Muscle of leg (tissue), 11 donors: Measurements from ENCODE around the gene BBS7. TPM values are rescaled to one million over a fixed set of nuclear protein-coding genes. Genes with fewer than 3 reads are reported as not detected.

ENCODE experiments used
- DNase-seq: peaks from one replicate; pipeline ENCODE4 v3.0.0; 2013
- H3K27ac ChIP-seq: one replicate; pipeline ENCODE4 v1.5.1; 2013; ENCODE audit warnings: mild to moderate bottlenecking, low read length, control low read depth
- H3K27me3 ChIP-seq: one replicate; pipeline ENCODE4 v1.6.1; 2013; ENCODE audit warnings: low read length; ENCODE audit not compliant: control insufficient read depth, insufficient read depth
- H3K36me3 ChIP-seq: one replicate; pipeline ENCODE4 v1.6.1; 2013; ENCODE audit warnings: low read length; ENCODE audit not compliant: control insufficient read depth, insufficient read depth
- H3K4me1 ChIP-seq: one replicate; pipeline ENCODE4 v1.6.1; 2013; ENCODE audit warnings: low read length; ENCODE audit not compliant: control insufficient read depth, insufficient read depth
- H3K4me3 ChIP-seq: one replicate; pipeline ENCODE4 v1.5.1; 2013; ENCODE audit warnings: low read length, control low read depth
- H3K9me3 ChIP-seq: replicated peaks from 2 replicates; pipeline ENCODE4 v1.6.1; 2013; ENCODE audit warnings: low read depth, low read length; ENCODE audit not compliant: control insufficient read depth
- WGBS: methylation state at CpG from one replicate; pipeline ENCODE4 v1.1.5; 2013; ENCODE audit warnings: missing lambda C conversion rate; ENCODE audit not compliant: insufficient coverage; 5-methylcytosine and 5-hydroxymethylcytosine counted together
- polyA plus RNA-seq, 8 donors: library from polyadenylated mRNA; unstranded; fragments of 120-200 nt; gene quantifications; one replicate each; pipeline versions ENCODE4 v1.2.1 to v1.2.3, GENCODE V29; 2013; ENCODE audit warnings: inconsistent platforms in 1 of 8, low replicate concordance in 1 of 8; ENCODE audit not compliant: insufficient read length in 8 of 8, insufficient read depth in 1 of 8
- total RNA-seq: library from RNA; stranded (reverse); fragments of 120-200 nt; gene quantifications from one replicate; pipeline ENCODE4 v1.2.4, GENCODE V29; 2013

Gene BBS7
- total and polyA plus RNA-seq, 9 donors = 10.0 to 18.1 (median 12.4) TPM

- H3K27me3 ChIP-seq = no peaks in the 10 kb centered on the region
- H3K9me3 ChIP-seq = peaks cover 2% of the 10 kb centered on the region
- H3K4me3 ChIP-seq = no peak overlapping the region
- DNase-seq = peak; percentile 55
- H3K36me3 ChIP-seq = no peaks in the 10 kb centered on the region
- H3K4me1 ChIP-seq = peaks cover 4% of the 10 kb centered on the region
- H3K27ac ChIP-seq = peak overlapping the region; percentile 78
- 27% methylated on average over 2 of the region's 2 CpGs for WGBS
Observed at GRCh38 chr4:121784975-121785374, 85.3 kb downstream of the BBS7 start.

- Histone ChIP-seq H3K4me3 (no peak overlapping the region), H3K27ac (no peak overlapping the region), H3K4me1 (peaks cover 8% of the 10 kb centered on the region), H3K9me3 (peaks cover 2% of the 10 kb centered on the region), H3K36me3 (no peaks in the 10 kb centered on the region), H3K27me3 (no peaks in the 10 kb centered on the region)
- no CpG with 5 or more reads among the region's 1 CpG for WGBS
- no peak for DNase-seq
Observed at GRCh38 chr4:121784401-121784800, 85.9 kb downstream of the BBS7 start.

- Histone ChIP-seq H3K27ac (no peak overlapping the region), H3K4me1 (peaks cover 8% of the 10 kb centered on the region), H3K4me3 (no peak overlapping the region), H3K27me3 (no peaks in the 10 kb centered on the region), H3K9me3 (peaks cover 2% of the 10 kb centered on the region), H3K36me3 (no peaks in the 10 kb centered on the region)
- no peak for DNase-seq
- no CpG with 5 or more reads among the region's 1 CpG for WGBS
Observed at GRCh38 chr4:121783210-121783609, 87.1 kb downstream of the BBS7 start.

DNA sequence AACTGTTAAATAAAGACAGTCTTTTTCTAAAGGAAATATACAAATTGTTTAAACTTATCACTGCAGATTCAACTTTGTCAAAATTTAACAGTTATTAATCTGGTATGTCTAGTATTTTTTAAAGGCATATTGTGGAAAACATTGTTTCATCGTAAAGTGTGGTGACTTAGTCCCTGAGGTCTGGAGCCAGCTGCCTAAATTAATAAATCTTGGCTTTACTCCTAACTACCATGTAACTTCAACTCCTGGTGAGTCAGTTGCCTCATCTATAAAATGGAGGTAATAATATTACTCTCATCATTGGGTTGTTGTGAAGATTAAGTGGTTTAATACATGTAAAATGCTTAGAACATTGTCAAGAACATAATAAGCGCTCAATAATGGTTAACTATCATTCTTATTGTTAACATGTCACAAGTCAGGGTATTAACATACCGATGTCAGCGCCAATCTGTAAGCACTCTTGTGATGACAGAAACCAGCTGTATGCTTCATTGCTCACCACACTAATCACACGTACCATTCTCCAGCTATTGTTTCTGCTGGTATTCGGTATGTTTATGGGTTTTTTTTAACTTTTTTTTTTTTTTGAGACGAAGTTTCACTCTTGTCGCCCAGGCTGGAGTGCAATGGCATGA, 91.2 kb downstream of the BBS7 start:
- WGBS = no CpG with 5 or more reads among the region's 8 CpGs
- peak; percentile 19 for DNase-seq
- H3K4me3 ChIP-seq = no peak overlapping the region
- H3K9me3 ChIP-seq = no peaks in the 10 kb centered on the region
- H3K27me3 ChIP-seq = no peaks in the 10 kb centered on the region
- H3K27ac ChIP-seq = no peak overlapping the region
- H3K4me1 ChIP-seq = peaks cover 4% of the 10 kb centered on the region
- no peaks in the 10 kb centered on the region for H3K36me3 ChIP-seq

GRCh38 chr4:121777625-121778024, 92.6 kb downstream of the BBS7 start:
- no peaks in the 10 kb centered on the region for H3K27me3 ChIP-seq
- DNase-seq = no peak
- H3K36me3 ChIP-seq = no peaks in the 10 kb centered on the region
- no peaks in the 10 kb centered on the region for H3K9me3 ChIP-seq
- no peak overlapping the region for H3K27ac ChIP-seq
- peaks cover 4% of the 10 kb centered on the region for H3K4me1 ChIP-seq
- WGBS = 11% methylated on average over 1 of the region's 3 CpGs
- H3K4me3 ChIP-seq = no peak overlapping the region

DNA sequence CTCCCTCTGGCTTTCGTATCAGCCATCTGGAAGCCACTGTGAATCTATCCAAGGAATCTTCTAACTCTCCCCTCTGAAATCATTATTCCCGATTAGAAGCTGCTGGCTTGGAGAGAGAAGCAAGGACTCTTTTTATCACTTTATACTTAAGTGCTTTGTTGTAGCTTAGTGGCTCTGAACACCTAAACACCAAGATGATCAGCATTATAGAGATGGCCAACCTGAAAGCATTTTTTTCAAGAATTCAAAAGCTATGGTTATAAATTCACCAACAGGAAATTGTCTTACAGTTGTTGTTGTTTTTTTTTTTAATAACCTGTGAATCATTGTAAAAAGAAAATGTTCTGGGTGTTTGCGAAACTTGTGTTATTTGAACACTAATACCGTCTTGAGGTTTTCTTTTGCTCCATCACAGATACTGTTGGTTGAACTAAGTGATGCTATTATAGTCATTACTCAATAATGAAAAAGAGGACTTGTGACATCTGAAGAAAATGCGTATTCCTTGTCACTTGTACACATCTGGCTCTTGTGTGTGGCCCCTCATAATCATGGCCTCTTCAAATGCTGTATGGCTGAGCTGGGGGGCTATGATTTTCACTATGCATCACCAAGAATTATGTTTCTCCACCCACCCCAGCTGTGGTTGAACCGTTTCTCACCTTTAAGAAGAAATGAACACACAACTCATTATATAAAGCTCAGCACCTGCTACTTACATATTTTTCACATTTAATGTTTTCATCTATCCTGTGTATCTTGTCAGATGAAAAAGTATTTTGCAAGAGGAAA, 93.5 kb downstream of the BBS7 start:
- Histone ChIP-seq H3K27me3 (peaks cover 3% of the 10 kb centered on the region), H3K27ac (no peak overlapping the region), H3K36me3 (no peaks in the 10 kb centered on the region), H3K9me3 (no peaks in the 10 kb centered on the region), H3K4me3 (no peak overlapping the region), H3K4me1 (peaks cover 4% of the 10 kb centered on the region)
- WGBS = no CpG with 5 or more reads among the region's 6 CpGs
- no peak for DNase-seq

Other genes starting within 250 kb of the BBS7 start
- gene ANXA5, start 173.5 kb downstream of the BBS7 start, total RNA-seq = 201 TPM
- 100 to 1,000 TPM; 271 to 498 (median 310) TPM for gene ANXA5, start 173.5 kb downstream of the BBS7 start, polyA plus RNA-seq
- gene SMIM43, start 105.3 kb downstream of the BBS7 start, total RNA-seq = 0.66 TPM
- 1 to 10 TPM; 1.4 to 2.7 (median 1.9) TPM for gene SMIM43, start 105.3 kb downstream of the BBS7 start, polyA plus RNA-seq
- 28.1 TPM for gene EXOSC9, start 69.2 kb downstream of the BBS7 start, total RNA-seq
- gene EXOSC9, start 69.2 kb downstream of the BBS7 start, polyA plus RNA-seq = 10 to 100 TPM; 25.2 to 33.1 (median 30.8) TPM
- 15.0 TPM for gene CCNA2, start 46.6 kb downstream of the BBS7 start, total RNA-seq
- 10 to 100 TPM; 18.4 to 32.7 (median 23.3) TPM for gene CCNA2, start 46.6 kb downstream of the BBS7 start, polyA plus RNA-seq
- 0.93 TPM for gene TRPC3, start 81.6 kb upstream of the BBS7 start, total RNA-seq
- 1 to 10 TPM in 2 of 8 donors, under 1 TPM in 6; 0.52 to 1.7 (median 0.78) TPM for gene TRPC3, start 81.6 kb upstream of the BBS7 start, polyA plus RNA-seq